ENCODE data around the gene LSM2. TPM values are rescaled to one million over a fixed set of nuclear protein-coding genes. Genes with fewer than 3 reads are reported as not detected.

LSM2 gene
- total and polyA plus RNA-seq, 9 of the 15 experiments (the other 6 are each of a cell fraction or from before 2014, with no cell fraction given) = 154 to 407 (median 223) TPM

- TF ChIP-seq, protein P1, sequence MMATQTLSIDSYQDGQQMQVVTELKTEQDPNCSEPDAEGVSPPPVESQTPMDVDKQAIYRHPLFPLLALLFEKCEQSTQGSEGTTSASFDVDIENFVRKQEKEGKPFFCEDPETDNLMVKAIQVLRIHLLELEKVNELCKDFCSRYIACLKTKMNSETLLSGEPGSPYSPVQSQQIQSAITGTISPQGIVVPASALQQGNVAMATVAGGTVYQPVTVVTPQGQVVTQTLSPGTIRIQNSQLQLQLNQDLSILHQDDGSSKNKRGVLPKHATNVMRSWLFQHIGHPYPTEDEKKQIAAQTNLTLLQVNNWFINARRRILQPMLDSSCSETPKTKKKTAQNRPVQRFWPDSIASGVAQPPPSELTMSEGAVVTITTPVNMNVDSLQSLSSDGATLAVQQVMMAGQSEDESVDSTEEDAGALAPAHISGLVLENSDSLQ (IDR thresholded peaks at IDR 0.05) = peak; percentile 86
- TF ChIP-seq TRIM24 (IDR thresholded peaks at IDR 0.05) (peak in 1 of 2 experiments; percentile 49; a peak in 2 of 4 replicates), CBX5 (IDR thresholded peaks at IDR 0.05; ENCODE audit: borderline replicate concordance, low read depth) (no peak), ZBTB49 (CRISPR knock-in tag; IDR thresholded peaks at IDR 0.05; ENCODE audit: borderline replicate concordance) (no peak), EZH2 (IDR thresholded peaks at IDR 0.05; ENCODE audit: borderline replicate concordance, low read depth, low read length) (no peak), HDAC2 (IDR thresholded peaks at IDR 0.05) (peak; percentile 49; the same call in 1 of the 2 replicates), TBL1XR1 (IDR thresholded peaks at IDR 0.05; ENCODE audit: low read length in 2 of 2) (peak; percentile 49 to 91; a peak in 3 of 4 replicates), GTF2F1 (IDR thresholded peaks at IDR 0.05; ENCODE audit: low read depth, low read length) (peak; percentile 99), CTCFL (IDR thresholded peaks at IDR 0.05; ENCODE audit: borderline replicate concordance, insufficient read depth, low read depth, low read length, poor library complexity, severe bottlenecking) (no peak), PTBP1 (IDR thresholded peaks at IDR 0.05; ENCODE audit: low read depth, low read length) (peak; percentile 78; the same call in 1 of the 2 replicates), BHLHE40 (IDR thresholded peaks at IDR 0.05; ENCODE audit: low read length) (peak; percentile 41), TARDBP (IDR thresholded peaks at IDR 0.05) (no peak), ZNF354B (CRISPR knock-in tag; IDR thresholded peaks at IDR 0.05) (no peak)
- TF ChIP-seq, protein P2, sequence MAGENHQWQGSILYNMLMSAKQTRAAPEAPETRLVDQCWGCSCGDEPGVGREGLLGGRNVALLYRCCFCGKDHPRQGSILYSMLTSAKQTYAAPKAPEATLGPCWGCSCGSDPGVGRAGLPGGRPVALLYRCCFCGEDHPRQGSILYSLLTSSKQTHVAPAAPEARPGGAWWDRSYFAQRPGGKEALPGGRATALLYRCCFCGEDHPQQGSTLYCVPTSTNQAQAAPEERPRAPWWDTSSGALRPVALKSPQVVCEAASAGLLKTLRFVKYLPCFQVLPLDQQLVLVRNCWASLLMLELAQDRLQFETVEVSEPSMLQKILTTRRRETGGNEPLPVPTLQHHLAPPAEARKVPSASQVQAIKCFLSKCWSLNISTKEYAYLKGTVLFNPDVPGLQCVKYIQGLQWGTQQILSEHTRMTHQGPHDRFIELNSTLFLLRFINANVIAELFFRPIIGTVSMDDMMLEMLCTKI (IDR thresholded peaks at IDR 0.05; ENCODE audit: partially characterized antibody) = no peak
- TF ChIP-seq, protein P3, sequence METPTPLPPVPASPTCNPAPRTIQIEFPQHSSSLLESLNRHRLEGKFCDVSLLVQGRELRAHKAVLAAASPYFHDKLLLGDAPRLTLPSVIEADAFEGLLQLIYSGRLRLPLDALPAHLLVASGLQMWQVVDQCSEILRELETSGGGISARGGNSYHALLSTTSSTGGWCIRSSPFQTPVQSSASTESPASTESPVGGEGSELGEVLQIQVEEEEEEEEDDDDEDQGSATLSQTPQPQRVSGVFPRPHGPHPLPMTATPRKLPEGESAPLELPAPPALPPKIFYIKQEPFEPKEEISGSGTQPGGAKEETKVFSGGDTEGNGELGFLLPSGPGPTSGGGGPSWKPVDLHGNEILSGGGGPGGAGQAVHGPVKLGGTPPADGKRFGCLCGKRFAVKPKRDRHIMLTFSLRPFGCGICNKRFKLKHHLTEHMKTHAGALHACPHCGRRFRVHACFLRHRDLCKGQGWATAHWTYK (CRISPR knock-in tag; IDR thresholded peaks at IDR 0.05) = peak; percentile 92
- TF ChIP-seq, protein P4, sequence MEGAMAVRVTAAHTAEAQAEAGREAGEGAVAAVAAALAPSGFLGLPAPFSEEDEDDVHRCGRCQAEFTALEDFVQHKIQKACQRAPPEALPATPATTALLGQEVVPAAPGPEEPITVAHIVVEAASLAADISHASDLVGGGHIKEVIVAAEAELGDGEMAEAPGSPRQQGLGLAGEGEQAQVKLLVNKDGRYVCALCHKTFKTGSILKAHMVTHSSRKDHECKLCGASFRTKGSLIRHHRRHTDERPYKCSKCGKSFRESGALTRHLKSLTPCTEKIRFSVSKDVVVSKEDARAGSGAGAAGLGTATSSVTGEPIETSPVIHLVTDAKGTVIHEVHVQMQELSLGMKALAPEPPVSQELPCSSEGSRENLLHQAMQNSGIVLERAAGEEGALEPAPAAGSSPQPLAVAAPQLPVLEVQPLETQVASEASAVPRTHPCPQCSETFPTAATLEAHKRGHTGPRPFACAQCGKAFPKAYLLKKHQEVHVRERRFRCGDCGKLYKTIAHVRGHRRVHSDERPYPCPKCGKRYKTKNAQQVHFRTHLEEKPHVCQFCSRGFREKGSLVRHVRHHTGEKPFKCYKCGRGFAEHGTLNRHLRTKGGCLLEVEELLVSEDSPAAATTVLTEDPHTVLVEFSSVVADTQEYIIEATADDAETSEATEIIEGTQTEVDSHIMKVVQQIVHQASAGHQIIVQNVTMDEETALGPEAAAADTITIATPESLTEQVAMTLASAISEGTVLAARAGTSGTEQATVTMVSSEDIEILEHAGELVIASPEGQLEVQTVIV (CRISPR knock-in tag; IDR thresholded peaks at IDR 0.05; ENCODE audit: borderline replicate concordance) = no peak
Measured at GRCh38 chr6:31815025-31815838, 8.5 kb upstream of the LSM2 start, which contains the start of the genes HSPA1A and HSPA1L (continued).
